ENCODE data around the gene S100A3. TPM values are rescaled to one million over a fixed set of nuclear protein-coding genes. Genes with fewer than 3 reads are reported as not detected.
"Not testable (repeated sequence)": the region's sequence is repeated elsewhere in the genome, so short reads cannot be mapped to it uniquely, and the experiment has no call there.

The S100A3 gene
- total RNA-seq, 1 experiment from 2014 or later, result 5.8 TPM

DNA sequence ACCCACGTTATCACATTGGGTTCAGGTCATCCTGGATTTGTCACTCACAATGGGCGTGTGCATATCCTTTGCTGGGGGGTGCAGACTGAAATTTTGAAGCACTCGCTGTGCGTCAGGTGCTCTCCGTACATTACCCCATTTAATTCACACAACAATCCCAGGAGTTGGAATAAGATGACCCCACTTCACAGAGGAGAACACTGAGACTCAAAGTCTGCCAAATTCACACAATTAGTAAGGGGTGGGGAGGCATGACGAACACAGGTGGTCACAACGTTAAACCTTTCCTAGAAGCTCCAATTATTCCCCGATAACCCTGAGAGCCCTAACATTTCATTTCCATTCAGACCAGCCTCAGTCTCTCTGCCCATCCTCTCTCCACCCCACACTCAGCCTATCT is 20.4 kb upstream of the S100A3 start:
- DNase-seq (ENCODE audit: low read depth), result no peak

DNA sequence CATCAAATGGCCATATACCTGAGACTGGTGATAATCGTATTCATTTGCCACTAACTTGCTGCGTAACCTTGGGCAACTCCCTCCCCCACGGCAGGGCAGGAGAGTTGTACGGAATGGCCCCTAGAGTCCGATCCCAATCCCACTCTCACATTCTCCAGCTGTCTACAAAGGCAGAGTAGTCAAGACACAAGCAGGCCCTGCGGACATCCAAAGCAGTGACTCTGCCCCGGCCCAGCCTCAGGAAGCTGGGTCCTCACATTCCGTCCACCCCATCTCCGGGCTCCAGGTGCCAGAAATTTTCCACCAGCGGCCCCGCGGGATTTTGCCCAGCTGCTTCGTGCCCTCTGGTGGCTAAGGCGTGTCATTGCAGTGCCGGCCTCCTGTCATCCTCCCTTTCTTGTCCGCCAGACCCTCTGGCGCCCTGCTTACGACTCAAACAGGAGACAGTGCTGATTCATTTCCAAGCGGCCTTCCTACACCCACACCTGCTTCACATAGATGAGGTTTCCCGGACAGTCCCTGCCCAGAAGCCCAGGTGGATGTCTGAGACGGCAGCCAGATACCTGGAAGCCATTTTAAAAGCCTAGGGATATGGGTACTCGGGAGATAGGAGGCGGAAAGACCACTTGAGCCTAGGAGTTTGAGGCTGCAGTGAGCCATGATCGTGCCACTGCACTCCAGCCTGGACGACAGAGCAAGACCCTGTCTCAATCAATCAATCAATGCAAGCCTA is 19.5 kb upstream of the S100A3 start:
- DNase-seq (ENCODE audit: low read depth), result peak; percentile 93

GRCh38 chr1:153567621-153568366 is 18.7 kb upstream of the S100A3 start:
- DNase-seq (ENCODE audit: low read depth), result peak; percentile 75

GRCh38 chr1:153566414-153567371 is 17.6 kb upstream of the S100A3 start:
- DNase-seq (ENCODE audit: low read depth), result peak; percentile 99

DNA sequence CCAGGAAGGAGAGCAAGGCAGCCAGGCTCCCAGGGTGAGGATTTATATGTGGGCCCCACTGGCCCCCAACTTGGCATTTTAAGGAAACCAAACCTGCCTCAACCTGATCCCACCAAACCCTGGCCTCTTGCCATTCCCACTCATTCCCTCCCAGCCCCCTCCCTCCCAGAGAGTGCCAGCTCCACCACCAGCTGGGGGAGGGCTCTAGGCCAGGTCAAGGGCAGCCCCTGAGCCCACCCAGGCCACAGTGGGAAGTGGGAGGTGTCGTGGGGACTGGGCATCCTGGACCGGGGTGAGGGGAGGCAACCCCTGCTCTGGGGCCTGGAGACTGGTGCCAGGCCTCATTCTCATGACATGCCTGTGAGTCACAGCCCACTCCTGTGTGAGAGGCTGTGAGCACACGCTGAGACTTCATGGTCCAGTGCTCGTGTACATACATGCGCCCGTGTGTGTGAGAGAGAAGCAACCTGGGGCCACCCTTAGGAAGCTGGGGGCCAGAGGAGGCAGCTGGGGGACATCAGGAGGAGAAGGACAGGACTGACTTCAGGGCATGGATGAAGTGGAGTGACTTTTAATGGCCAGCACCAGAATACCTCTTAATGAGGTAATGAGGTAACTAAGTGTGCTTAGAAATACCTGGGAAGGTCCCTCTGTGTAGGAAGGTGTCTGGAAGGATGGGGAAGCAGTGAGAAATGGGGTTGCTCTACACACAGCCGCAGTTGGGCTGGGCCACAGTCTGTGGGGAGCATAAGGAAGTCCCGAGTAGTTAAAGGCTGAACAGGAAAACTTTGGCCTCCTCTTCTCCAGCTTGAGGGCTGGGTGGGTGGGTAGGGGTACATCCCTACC is 16.7 kb upstream of the S100A3 start, which contains the start of gene S100A2:
S100A2 (minus strand) TSS at position 316 of the 846 bp plus-strand sequence. CDS start 1,967 bp downstream, outside the sequence.
- peak; percentile 97 for DNase-seq (ENCODE audit: low read depth)

GRCh38 chr1:153563991-153564390 is 14.9 kb upstream of the S100A3 start:
- DNase-seq (ENCODE audit: low read depth), result no peak

DNA sequence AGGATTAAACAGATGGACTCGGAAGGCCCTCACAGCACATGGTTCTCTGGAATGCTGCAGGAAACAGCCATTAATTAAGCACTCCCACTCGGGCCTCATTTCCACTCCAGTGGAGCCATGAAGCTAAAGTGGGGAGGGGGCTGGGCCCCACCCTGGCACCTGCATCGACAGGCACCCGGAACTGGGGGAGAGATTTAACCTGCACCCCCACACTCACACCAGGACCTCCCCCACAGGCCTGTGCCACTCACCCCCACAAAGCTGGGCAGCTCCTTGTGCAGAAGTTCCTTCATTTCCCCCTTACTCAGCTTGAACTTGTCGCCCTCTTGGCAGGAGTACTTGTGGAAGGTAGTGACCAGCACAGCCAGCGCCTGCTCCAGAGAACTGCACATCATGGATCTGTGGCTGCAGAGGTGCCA is 14.4 kb upstream of the S100A3 start:
- no peak for DNase-seq (ENCODE audit: low read depth)

DNA sequence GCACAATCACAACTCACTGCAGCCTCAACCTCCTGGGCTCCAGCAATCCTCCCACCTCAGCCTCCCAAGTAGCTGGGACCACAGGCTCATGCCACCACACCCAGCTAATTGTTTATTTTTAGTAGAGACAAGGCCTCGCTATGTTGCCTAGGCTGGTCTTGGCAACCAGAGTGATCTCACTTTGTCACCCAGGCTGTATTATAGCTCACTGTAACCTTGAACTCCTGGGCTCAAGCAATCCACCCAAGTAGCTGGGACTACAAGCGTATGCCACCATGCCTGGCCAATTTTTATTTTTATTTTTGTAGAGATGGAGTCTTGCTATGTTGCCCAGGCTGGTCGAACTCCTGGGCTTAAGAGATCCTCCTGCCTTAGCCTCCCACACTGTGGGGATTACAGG is 13.0 kb upstream of the S100A3 start:
- not testable (repeated sequence) for DNase-seq (ENCODE audit: low read depth)

DNA sequence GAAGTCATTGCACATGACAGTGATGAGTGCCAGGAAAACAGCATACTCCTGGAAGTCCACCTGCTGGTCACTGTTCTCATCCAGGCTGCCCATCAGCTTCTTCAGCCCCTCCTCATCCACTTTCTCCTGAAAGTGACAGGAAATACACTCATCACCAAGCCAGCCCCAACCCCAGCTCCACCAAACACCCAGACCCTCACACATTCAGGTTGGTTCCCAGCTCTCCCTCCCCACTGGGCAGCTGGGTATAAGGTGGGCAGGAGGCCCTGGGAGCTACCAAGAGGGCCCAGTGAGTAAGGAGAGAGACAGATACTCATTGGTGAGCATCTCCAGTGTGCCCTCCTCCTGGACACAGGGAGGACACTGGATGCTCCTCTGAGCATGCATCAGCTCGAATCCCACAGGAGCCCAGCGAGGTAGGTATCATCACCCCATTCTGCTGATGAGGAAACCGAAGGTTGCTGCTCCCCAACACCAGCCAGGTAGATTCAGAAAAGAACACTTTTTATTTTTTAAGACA is 12.5 kb upstream of the S100A3 start:
- no peak for DNase-seq (ENCODE audit: low read depth)

DNA sequence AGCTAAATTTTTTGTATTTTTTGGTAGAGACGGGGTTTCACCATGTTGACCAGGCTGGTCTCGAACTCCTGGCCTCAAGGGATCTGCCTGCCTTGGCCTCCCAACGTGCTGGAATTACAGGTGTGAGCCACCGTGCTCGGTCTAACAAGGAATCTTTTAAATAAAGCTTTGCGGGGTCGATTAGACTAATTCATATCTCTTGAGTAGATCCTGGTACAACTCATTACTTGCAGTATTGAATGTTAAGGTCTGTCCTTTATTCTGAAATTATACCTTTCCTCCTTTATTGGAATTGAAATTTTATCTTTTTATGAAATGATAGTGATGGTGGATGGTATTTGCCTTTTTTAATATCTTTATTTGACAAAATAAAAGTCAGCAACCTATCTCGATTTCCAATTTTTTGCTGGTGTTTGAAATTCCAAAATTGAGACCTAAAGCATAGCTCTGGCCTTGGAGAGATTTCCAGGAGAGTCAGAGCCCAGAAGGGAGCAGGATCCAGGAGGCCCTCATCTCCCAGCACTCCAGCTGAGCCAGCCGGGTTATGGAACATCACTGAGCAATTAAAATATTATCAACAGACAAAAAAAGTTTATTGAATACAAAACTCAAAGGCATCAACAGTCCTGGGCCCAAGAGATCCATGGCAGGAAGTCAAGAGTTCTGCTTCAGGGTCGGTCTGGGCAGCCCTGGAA is 11.9 kb upstream of the S100A3 start:
- no peak for DNase-seq (ENCODE audit: low read depth)

GRCh38 chr1:153560241-153560640 is 11.2 kb upstream of the S100A3 start:
- no peak for DNase-seq (ENCODE audit: low read depth)

GRCh38 chr1:153557877-153558276 is 8.8 kb upstream of the S100A3 start:
- no peak for DNase-seq (ENCODE audit: low read depth)

- no peak for DNase-seq (ENCODE audit: low read depth)
These were observed 7.3 kb upstream of the S100A3 start for GRCh38 chr1:153556348-153556747.

GRCh38 chr1:153553830-153554541 is 4.9 kb upstream of the S100A3 start:
- DNase-seq (ENCODE audit: low read depth), result no peak

DNA sequence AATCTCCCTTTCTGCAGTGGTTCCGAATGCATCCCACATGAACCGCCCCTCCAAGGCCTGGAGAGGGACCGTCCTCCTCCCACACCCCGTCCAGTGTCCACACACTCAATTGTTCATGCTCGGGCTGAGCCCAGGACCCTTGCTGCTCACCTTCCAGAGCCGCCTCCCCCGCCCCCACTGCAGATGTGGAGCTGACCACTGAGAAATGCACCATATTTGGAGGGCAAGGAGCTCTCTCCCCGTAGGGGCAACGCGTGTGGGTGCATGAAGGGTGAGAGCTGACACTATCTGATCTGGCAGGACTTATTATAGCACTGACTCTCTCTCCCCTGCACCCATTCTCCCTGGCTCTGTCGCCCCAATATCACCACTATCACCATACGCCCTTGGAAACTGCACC is 4.0 kb upstream of the S100A3 start:
- DNase-seq (ENCODE audit: low read depth), result no peak

DNA sequence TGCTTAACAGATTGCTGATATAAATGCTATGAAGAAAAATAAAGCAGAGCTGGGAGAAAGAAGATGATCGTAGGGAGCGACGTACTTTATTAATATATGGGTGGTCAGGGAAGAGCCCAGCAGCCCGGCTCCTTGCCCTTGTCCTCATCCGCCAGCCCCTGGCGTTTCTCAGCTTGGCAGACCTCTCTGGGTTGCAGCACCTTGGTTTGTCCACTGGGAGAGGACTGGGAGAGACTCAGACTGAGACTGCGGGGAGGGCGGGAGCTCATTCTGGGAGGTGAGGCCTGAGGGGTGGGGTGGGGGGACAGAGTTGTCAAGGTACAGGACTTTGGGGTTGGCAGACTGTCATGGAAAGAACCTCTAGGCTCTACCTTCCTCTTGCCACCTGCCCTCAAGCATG is 3.3 kb upstream of the S100A3 start:
- DNase-seq (ENCODE audit: low read depth), result no peak

DNA sequence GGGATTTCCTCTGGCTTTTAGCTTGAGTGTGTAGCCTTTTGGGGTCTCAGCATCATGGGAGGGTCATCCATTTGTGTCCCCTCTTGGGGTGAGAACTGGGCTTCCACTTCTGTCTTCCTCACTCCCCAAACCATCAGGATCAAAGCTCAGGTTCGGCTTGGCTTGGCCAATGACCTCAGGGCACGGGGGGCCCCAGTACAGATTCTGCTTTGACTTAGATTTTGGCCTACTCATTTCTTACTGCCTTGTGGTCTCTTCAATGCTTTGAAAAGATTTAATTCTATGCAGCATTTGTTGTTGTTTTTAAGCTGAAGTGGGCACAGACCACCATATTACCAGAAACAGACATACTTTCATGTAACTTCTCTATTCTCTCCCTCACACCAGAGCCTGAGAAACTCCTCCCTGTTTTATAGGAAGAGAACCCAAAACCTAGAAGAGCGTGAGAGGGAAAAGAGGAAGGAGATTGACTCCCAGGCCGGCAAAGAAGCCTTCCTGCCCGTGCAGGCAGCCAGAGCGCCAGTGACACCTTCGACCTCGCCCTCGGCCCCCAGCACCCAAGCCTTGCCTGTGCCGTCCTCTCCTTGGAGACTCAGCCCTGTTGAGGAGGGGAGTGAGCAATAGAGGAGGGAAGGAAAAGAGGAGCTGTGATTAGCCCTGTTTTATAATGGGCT is 1.9 kb upstream of the S100A3 start:
- no peak for DNase-seq (ENCODE audit: low read depth)

DNA sequence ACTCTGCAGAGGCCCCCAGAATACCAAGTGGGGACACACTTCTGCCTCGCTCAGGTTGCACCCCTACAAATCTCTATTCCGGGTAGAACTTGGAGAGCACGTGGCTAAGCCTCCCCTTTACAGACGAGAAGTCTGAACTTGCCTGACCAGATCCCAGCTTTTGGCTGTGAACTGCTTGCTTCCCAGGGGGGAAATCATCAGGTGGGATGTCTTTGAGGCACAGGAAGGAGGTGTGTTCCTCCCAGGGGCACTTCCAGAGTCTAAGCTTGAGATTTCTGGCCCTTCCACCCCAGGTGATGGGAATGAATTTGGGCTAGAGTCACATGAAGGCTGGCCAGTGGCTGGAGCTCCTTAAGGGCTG is 1.3 kb upstream of the S100A3 start:
- DNase-seq (ENCODE audit: low read depth), result no peak
